GM20431 (cell line): ENCODE data around the gene POM121L2.

Experiments used
- in situ Hi-C: fragments of 300-500 bp; cut with MseI, MboI; formaldehyde crosslinking; loops from one replicate; pipeline ENCODE4 v1.15.0; 2020; ENCODE audit warnings: low sequenced_read_pairs; ENCODE audit not compliant: unreplicated experiment

POM121L2 gene

DNA sequence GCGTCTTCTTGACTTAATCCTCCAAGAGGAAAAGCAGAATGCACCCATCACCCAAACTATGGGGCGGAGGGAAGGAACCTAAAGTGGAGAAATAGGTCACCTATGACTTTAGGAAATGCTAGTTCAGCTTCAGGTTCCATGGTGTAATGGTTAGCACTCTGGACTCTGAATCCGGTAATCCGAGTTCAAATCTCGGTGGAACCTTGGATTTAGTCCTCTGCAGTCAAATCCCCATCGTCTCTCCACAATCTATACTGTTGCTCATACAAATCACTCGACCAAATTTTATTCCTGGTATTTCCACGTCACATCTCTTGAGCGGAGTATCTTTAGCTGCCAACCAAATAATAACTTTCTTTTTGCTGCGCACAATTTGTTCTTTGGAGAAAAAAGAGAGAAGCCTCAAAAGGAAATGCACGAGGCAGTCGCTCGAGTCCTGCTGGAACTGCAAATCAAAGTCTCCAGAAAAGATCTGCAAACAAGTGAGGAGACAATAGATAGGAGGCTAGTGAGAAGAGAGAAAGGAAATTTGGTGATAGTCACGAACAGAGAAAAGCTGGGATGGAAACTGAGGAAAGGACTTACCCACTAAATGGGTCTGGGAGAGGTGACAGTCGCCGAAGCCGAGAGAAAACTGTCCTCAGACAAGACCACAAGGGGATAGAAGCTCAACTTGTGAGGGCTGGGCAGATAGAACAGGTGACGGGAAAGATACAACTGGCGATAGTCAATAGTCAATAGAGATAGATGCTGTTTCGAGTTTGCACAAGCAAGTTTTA is 16.6 kb downstream of the POM121L2 start:
- in situ Hi-C loops = no loop called here

DNA sequence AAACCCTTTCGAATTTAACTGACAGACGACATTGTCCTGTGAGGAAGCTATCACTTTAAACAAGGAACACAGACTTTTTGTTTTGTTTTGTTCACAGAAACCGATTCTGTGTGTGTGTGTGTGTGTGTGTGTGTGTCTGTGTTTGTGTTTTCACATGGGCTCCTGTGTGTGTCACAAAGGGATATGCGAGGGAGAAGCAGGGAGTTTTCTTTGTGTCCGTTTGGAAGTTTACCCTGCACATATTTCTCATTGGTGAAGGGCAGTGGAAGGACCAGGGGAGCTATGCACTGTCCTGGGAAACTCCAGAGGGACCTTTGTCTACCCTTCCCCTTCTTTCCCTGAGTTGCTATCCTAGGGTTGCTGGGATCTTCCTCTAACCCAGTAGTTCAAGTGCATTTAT is 17.7 kb downstream of the POM121L2 start:
- in situ Hi-C loops = no loop called here

DNA sequence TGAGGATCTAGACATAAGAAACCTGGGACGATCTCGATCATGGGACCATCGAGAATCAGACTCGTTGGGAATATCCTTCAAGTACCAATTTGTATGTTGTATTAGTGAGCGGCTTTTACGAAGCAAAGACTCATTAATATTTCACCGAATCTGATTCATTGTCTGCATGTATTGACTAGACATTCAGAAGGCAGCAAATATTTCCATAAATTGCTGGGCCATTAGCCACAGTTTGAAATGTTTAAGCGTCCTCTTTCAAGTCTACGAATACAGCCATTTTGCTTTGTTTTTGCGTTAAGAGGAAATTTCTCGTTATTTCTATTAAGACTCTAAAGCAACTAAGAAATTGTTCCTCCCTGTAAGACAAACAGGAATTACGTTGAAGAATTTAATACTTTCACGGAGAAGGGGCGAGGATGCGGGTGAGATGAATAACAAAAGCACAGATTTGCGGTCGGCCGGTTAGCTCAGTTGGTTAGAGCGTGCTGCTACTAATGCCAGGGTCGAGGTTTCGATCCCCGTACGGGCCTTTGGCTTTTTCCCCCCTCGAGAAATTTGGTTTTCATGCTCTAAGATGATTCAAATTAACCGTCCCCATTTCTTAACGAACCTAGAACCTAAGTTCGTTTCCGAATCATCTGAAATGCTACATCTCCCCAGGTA is 18.5 kb downstream of the POM121L2 start:
- in situ Hi-C loops = no loop called here

GRCh38 chr6:27290850-27291208 is 21.2 kb downstream of the POM121L2 start:
- in situ Hi-C loops = no loop called here

DNA sequence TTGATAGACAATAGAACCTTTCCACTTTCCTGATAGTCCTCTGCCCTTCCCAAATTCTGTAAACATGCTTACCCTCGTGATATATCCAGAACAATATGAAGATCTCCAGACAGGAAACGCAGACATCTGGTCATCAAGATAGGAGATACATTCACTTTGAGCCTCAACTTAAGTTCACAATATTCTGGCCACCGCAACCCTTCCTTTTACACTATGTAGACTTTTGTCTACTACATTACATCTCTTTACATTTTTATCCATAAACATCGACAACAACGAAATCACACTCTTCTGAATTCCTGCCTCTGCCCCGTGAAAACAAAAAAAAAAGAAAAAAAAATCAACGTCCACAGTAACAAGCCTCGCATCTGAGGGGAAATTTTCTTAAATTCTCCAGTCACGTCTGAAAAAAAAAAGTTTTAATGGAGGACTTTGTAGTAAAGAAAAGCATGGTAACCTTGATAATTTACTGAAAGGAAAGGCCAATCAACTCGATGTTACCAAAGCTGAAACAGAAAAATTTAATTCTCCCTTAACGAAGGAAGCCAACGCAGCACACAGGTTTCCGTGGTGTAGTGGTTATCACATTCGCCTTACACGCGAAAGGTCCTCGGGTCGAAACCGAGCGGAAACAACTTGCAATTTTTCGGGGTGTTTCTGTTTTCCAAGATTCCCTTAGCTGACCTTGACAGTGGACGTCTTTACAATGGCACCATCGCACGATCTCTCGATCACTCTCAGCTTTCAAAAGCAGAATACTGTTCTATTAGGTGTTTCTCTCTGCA is 21.8 kb downstream of the POM121L2 start:
- in situ Hi-C loops = no loop called here

GRCh38 chr6:27288136-27289044 is 23.7 kb downstream of the POM121L2 start:
- in situ Hi-C loops = no loop called here

GRCh38 chr6:27287751-27288135 is 24.3 kb downstream of the POM121L2 start:
- in situ Hi-C loops = no loop called here

GRCh38 chr6:27286141-27286540 is 25.9 kb downstream of the POM121L2 start:
- in situ Hi-C loops = no loop called here

DNA sequence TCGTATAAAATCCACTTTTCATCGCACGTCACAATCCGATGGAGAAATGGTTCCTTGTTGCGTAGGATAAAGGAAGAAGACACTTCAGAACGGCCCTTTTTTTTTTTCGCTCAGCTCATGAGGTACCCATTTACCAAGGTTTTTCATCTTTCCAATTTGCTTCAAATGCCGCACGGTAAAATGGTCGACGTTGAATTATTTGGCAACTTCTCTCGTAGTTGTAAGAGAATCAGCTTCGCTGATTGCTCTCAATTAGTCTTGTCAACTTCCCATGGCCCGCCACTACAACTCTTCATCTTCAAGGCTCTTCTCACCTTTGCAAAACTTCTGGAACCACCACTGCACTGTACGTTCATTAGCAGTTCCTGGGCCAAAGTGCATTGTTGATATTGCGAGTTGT is 28.8 kb downstream of the POM121L2 start:
- in situ Hi-C loops = no loop called here

DNA sequence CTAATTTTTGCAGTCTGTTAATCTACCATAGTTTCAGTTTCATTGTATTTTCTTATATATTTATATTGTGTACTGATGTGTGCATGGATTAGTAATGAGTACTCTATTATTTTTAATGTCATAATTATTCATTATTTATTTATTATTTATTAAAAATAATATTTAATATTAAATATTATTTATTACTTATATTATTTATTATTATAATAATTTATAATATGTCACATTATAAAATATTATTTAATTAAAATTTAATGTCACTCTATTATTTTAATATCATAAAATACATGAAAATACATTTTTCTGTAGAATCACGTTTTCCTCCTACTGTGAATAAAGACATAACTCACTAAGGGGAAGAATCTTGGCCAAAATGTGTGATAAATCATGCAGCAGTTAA is 30.5 kb downstream of the POM121L2 start:
- in situ Hi-C loops = no loop called here

DNA sequence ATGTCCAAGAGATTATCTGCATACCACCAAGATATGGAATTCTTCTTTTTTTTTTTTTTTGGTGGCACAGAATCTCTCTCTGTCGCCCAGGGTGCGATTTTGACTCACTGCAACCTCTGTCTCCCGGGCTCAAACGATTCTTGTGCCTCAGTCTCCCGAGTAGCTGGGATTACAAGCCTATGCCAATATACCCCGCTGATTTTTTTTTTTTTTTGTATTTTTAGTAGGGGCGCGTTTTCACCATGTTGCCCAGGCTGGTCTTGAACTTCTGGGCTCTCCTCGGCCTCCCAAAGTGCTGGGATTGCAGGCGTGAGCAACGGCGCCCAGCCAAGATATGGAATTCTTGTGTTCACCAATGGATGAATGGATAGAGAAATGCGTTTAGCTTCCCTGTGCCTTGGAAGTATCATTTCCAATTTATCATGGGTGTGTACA is 31.0 kb downstream of the POM121L2 start:
- in situ Hi-C loops = no loop called here

- in situ Hi-C loops = no loop called here
These were observed 31.5 kb downstream of the POM121L2 start for GRCh38 chr6:27280540-27281000.

GRCh38 chr6:27280064-27280539 is 32.0 kb downstream of the POM121L2 start:
- in situ Hi-C loops = no loop called here

DNA sequence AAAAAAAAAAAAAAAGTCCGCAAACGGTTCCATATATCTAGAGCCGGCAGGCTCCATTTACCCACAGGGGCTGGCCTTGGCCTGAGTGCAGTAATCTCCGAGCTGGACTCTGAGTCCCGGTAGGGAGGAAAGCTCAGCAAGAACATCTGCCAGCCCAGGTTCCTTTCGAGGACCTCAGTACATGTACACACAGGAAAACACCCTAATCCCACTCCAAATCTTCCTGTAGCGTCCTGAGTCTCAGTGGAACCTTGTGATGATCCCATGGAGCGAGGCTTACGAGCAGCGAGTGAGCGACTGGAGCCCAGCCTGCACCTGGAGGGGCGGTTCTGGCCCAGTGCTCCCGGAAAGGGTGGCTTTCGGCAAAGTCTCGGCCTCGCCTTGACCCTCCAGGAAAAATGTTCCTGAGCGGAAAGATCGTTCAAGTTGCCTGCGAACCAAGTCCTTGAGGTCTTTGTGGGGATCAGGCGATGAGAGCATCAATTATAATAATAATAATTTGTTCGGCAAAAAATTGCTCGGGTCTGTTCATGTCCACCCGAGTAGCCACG is 32.5 kb downstream of the POM121L2 start:
- in situ Hi-C loops = no loop called here

- in situ Hi-C loops = no loop called here
These were observed 36.8 kb downstream of the POM121L2 start for GRCh38 chr6:27275025-27275956.

GRCh38 chr6:27273783-27274182 is 38.3 kb downstream of the POM121L2 start:
- in situ Hi-C loops = no loop called here

DNA sequence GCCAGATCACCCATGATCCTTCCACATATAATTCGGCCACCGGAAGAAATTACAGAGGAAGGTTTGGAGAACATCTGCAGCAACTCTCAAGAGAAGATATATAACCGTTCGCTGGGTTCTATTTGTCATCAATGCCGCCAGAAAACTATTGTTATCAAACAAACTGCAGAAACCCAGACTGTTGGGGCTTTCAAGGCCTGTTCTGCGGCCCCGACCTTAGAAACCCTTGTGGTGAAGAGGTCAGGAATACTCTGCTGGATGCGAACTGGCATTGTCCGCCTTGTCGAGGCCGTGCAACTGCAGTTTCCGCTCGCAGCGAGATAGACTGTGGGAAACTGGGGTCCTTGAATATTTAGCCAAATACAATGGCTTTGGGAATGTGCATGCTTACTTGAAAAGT is 43.3 kb downstream of the POM121L2 start:
- in situ Hi-C loops = no loop called here

DNA sequence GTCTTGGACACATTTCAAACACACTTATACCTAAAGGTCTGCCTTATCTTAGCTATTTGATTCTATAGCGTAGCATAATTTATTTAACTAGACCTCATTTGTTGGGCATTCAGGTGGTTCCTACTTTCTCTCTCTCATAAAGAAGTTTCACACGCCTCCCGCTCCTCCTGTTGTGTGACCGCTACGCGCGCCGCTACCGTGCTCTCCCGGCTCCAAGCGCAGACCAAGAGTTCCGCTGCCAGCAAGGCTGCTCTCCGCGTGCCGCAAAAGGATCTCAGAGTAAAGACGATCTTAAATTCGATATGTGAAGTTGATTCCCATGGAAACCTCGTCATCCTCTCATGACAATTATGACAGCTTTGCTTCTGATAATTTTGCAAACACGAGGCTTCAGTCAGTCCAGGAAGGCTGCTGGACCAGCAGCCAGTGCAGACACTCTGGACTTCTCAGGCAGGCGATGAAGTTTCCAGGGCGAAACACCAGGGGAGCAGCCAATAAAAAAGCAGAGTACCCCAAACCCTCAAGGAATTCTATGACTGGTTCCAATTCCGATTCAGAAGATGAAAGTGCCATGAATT is 44.1 kb downstream of the POM121L2 start:
- in situ Hi-C loops = no loop called here
